ENCODE results near the gene IL31RA.
A peak's percentile ranks its signal among the peaks of the same experiment; 100 is the strongest.
"Not testable (repeated sequence)": the region's sequence is repeated elsewhere in the genome, so short reads cannot be mapped to it uniquely, and the experiment has no call there.

Gene IL31RA

DNA sequence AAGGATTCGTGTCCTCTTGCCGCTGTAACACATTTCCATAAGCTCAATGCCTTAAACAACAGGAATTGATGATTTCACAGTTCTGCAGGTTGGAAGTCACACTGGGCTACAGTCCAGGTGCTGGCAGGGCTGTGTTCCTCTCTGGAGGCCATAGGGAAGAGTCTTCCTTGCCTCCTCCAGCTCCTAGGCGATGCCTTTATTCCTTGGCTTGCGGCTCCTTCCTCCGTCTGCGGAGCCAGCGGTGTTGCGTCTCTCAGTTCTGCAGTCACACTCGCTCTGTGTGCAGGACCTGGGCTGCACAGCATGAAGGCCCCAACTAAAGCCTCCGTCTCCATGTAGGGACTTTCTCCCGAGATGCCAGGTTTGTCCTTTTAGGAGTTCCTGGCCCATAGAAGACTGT, 73.6 kb downstream of the IL31RA start:
- DNase-seq: no peak

DNA sequence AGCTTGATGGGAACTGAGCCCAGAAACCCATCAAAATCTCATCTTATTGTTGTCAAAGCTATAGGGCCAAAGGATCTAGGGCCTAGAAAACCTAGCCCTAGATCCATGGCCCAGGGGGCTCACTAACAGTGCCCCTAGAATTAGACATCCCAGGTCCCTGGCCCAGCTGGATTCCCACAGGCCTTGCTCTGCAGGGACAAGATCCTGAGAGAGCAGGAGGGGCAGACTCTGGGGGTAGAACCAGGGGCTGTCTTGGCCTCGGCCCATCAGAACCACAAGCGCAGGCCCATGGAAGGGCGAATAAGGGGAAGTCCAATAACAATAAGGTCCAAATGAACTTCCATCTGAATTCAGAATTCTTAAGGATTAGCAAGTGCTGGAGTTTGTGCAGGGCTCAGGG, 74.0 kb downstream of the IL31RA start:
- no peak for DNase-seq

- no peak for DNase-seq
Observed at GRCh38 chr5:55925712-55926111, 74.6 kb downstream of the IL31RA start.

DNA sequence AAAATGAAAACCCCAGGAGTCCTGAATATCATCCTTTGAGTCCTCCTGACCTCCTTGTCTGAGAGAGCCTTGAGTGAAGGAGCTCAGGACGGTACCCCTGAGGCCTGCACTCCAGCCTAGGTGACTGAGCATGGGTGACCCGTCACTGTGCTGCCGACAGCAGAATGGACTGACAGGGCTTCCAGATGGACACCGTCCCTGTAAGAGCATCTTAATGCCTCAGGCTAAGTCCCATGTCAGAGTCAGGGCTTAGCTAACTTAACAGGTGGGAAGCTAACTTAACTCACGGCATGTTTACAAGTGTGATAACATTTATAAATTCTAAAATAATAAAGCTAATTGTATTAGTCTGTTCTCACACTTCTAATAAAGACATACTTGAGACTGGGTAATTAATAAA, 75.3 kb downstream of the IL31RA start:
- no peak for DNase-seq

GRCh38 chr5:55927861-55928655, 76.9 kb downstream of the IL31RA start:
- no peak for DNase-seq

- no peak for DNase-seq
Observed at GRCh38 chr5:55929020-55929799, 78.1 kb downstream of the IL31RA start.

GRCh38 chr5:55932700-55933099, 81.5 kb downstream of the IL31RA start:
- DNase-seq: no peak

GRCh38 chr5:55933377-55934114, 82.4 kb downstream of the IL31RA start:
- no peak for DNase-seq

DNA sequence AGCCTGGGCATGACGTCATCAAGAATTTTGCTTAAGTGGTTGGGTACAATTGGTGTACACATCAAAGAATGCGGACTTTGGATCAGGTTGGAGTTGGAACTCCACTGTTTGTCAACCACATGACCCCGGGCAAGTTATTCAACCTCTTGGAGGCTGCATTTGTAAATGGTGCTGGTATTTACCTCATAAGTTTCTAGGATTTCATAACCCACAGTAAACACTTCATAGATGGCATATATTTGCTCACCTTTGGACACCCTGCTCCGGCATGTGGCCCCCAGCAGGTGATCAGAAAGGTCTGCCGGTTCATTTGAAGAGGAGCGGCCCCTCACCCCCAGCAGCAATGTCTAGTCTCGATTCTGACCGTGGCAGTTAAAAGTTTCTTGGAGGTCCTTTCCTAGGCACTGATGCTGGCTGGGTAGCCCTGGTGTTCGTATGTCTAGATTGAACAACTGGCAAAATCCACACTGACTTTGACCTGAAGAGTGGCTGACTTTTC, 83.0 kb downstream of the IL31RA start:
- DNase-seq: no peak

DNA sequence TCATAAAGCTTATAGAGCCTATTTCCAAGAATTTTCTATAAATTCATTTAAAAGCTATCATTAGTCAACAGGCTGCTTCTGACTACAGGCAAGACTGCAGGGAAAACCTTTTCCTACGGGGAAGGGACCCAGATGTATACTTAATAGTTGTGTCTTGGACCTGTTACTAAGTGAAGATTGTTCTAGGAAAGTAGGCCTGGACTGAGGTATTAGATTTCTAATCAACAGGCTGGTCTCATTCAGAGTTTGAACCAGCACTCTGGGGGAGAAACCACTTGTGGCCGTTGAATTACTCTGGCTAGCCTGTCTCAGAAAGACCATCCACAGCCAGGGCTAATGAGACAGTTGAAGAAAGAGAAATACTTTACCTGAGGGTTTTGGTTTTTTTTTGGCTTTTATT, 83.6 kb downstream of the IL31RA start:
- no peak for DNase-seq

GRCh38 chr5:55935371-55935770, 84.2 kb downstream of the IL31RA start:
- no peak for DNase-seq

GRCh38 chr5:55936100-55936693, 85.0 kb downstream of the IL31RA start:
- DNase-seq: peak in 41 of 51 donors; percentile 5 to 82 (median 56)

GRCh38 chr5:55937598-55937997, 86.4 kb downstream of the IL31RA start:
- DNase-seq: not testable (repeated sequence)

DNA sequence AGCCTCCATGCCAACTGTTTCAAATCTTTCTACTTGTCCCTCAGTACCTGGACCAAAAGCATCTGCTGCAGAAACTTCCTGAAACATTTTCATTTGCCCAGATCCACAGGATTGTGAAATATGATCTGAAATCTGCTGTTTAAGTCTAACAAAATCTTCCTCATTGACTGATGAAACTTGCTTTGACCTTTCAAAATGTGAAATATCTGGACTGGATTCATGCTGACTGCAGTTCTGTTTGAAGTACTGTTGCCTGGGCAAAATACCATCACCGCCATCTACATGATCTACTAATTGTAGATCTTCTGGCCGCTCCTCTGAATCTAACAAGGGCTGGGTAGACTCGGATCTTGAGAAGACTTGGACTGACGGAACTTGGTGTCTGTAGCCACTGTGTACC, 90.0 kb downstream of the IL31RA start:
- not testable (repeated sequence) for DNase-seq

DNA sequence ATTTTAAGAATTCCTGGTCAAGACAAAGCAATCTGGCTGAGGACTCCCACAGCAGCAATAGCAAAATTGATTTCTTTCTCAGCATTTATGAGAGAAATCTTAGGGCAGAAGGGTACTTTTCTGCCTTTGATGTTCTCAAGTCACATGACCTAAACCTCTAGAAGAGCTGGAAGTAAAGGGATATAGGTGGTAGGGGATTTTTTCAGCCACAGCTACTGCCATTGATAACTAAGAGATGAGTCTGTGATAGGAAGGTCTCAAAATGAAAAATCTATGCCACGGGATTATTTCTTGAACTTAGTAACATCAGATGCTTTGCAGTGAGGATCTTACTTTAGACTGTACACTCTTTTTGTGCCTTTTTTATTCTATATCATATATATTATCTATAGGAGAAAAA, 108.1 kb downstream of the IL31RA start:
- no peak for DNase-seq

DNA sequence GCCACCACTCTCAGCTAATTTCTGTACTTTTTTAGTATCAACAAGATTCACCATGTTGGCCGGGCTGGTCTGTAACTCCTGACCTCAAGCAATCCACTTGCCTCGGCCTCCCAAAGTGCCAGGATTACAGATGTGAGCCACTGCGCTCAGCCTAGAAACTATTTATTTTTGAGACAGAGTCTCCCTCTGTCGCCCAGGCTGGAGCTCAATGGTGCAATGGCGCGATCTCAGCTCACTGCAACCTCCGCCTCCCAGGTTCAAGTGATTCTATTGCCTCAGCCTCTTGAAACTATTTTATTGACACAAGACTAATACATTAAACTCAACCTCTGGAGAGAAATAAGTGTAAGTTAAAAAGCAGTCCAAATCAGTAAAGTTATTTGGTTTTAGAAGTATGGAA, 109.6 kb downstream of the IL31RA start:
- DNase-seq: no peak

DNA sequence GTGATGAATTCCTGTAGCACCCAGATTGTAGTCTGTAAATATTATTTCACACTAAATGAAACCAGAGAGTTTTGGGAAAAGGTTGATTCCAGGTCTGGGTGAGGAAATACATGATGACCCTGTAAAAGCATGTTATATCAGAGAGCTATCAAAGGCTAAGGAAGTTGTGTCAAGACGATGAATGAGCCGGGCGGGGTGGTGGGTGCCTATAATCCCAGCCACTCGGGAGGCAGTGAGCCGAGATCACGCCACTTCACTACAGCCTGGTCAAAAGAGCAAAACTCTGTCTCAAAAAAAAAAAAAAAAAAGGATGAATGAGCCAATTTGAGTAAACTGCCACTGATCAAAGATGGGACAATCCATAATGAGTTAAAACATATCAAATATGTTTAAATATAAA, 114.4 kb downstream of the IL31RA start:
- DNase-seq: no peak

- DNase-seq: no peak
Observed at GRCh38 chr5:55966284-55966683, 115.1 kb downstream of the IL31RA start.

- no peak for DNase-seq
Observed at GRCh38 chr5:55969956-55970355, 118.8 kb downstream of the IL31RA start.
